BE2C (cell line): Measurements from ENCODE around the gene FXR2.
"Not testable (repeated sequence)": the region's sequence is repeated elsewhere in the genome, so short reads cannot be mapped to it uniquely, and the experiment has no call there.

Source experiments
- DNase-seq: peaks from one replicate; pipeline ENCODE4 v3.0.0-alpha.2; 2020
- H3K27me3 ChIP-seq: fragments of 250-450 bp; sonication (Bioruptor Pico); 2 replicates; pipeline ENCODE4 v1.5.1; 2020; ENCODE audit warnings: mild to moderate bottlenecking
- H3K36me3 ChIP-seq: fragments of 250-450 bp; sonication (Bioruptor Pico); 2 replicates; pipeline ENCODE4 v1.5.1; 2020; ENCODE audit warnings: mild to moderate bottlenecking
- H3K4me1 ChIP-seq: fragments of 250-450 bp; sonication (Bioruptor Pico); 2 replicates; pipeline ENCODE4 v1.5.1; 2020
- H3K4me3 ChIP-seq: 2 replicates; pipeline ENCODE4 v1.5.1; 2011; ENCODE audit warnings: low read depth, low read length
- H3K9me3 ChIP-seq: fragments of 250-450 bp; sonication (Bioruptor Pico); 2 replicates; pipeline ENCODE4 v1.5.1; 2020
- CTCF ChIP-seq: IDR thresholded peaks from 2 replicates; pipeline ENCODE4 v1.5.1; 2012; ENCODE audit warnings: mild to moderate bottlenecking, low read depth, low read length

FXR2 gene

GRCh38 chr17:7651665-7652387, 37.1 kb upstream of the FXR2 start:
- TF ChIP-seq CTCF = no peak
- H3K4me1 ChIP-seq = no peaks in the 10 kb centered on the region
- H3K36me3 ChIP-seq = no peaks in the 10 kb centered on the region
- H3K4me3 ChIP-seq = no peak overlapping the region
- peaks cover 17% of the 10 kb centered on the region for H3K27me3 ChIP-seq
- H3K9me3 ChIP-seq = no peaks in the 10 kb centered on the region
- DNase-seq = no peak

DNA sequence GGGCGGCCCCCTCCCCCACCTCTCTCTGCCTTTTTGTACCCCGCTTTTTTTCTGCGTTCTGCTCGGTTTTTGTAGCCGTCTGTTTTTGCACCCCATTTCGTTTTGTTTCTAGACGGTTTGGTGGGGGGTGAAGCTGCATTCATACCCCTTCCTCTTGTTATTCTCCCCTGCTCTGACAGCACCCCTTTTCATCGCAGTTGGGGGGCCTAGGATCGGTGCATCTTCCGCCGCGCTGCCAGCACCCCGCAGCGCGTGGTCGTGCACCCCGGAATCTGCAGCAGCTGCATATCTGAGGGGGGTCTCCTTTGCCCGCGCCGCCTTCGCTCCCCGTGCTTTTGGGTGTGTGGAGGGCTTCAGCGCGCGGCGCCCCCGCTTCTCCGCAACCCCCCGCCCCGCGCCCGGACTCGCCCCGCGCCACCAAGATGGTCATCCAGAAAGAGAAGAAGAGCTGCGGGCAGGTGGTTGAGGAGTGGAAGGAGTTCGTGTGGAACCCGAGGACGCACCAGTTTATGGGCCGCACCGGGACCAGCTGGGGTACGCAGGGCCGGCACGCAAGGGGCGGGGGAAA, 36.5 kb upstream of the FXR2 start:
- DNase-seq = no peak
- H3K9me3 ChIP-seq = no peaks in the 10 kb centered on the region
- peaks cover 17% of the 10 kb centered on the region for H3K27me3 ChIP-seq
- no peaks in the 10 kb centered on the region for H3K36me3 ChIP-seq
- no peak for TF ChIP-seq CTCF
- H3K4me1 ChIP-seq = no peaks in the 10 kb centered on the region
- peak overlapping the region; percentile 20; the same call in 1 of the 2 replicates for H3K4me3 ChIP-seq

- DNase-seq = peak; percentile 76
- TF ChIP-seq CTCF = no peak
- peaks cover 17% of the 10 kb centered on the region for H3K27me3 ChIP-seq
- no peaks in the 10 kb centered on the region for H3K9me3 ChIP-seq
- H3K36me3 ChIP-seq = no peaks in the 10 kb centered on the region
- H3K4me1 ChIP-seq = no peaks in the 10 kb centered on the region
- H3K4me3 ChIP-seq = peak within 1 kb of the TSS; percentile 40
These were observed 35.9 kb upstream of the FXR2 start, which contains the start of gene ATP1B2 for GRCh38 chr17:7650509-7651096. Gene ATP1B2 (plus strand): TSS chr17:7650926. CDS start chr17:7651519, 593 bp downstream.

- H3K36me3 ChIP-seq = no peaks in the 10 kb centered on the region
- H3K4me3 ChIP-seq = no peak overlapping the region
- H3K9me3 ChIP-seq = no peaks in the 10 kb centered on the region
- no peaks in the 10 kb centered on the region for H3K4me1 ChIP-seq
- H3K27me3 ChIP-seq = peaks cover 11% of the 10 kb centered on the region
- TF ChIP-seq CTCF = no peak
- DNase-seq = no peak
These were observed 32.3 kb upstream of the FXR2 start for GRCh38 chr17:7647018-7647417.

DNA sequence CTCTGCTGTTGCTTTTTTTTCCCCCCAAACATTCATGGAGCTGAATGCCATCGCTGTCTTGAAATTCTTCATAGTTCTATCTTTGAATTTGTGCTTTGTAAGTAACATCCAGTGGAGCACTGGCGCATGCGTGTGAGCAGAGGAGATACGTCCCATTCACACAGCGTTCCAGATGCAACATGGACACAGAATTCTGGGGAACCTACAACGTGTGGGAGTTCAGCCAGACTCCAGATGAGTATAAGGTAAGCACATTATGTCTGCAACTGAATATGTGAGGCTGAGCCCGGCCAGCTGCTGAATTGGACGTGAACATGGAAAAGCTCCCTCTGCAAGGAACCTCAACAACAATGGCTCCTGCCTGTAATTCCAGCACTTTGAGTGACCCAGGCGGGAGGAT, 31.8 kb upstream of the FXR2 start:
- Histone ChIP-seq H3K4me1 (no peaks in the 10 kb centered on the region), H3K36me3 (no peaks in the 10 kb centered on the region), H3K4me3 (no peak overlapping the region), H3K9me3 (no peaks in the 10 kb centered on the region), H3K27me3 (peaks cover 6% of the 10 kb centered on the region)
- no peak for TF ChIP-seq CTCF
- no peak for DNase-seq

DNA sequence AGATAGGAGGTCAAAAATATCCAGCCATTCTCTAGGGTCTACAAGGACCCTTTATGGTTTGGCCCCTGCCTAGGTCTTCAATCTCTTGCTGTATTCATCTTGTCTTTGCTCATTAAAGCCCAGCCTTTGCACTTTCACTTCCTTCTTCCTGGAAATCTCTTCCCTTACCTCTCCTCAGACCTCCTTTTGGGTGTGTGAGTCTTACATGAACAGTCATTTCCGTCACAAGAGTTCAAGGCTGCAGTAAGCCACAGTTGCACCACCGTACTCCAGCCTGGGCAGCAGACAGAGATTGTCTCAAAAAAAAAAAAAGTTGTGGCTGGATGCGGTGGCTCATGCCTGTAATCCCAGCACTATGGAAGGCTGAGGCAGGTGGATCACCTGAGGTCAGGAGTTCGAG, 30.1 kb upstream of the FXR2 start:
- Histone ChIP-seq H3K36me3 (no peaks in the 10 kb centered on the region), H3K4me3 (no peak overlapping the region), H3K9me3 (no peaks in the 10 kb centered on the region), H3K27me3 (no peaks in the 10 kb centered on the region), H3K4me1 (no peaks in the 10 kb centered on the region)
- TF ChIP-seq CTCF = no peak
- DNase-seq = no peak

DNA sequence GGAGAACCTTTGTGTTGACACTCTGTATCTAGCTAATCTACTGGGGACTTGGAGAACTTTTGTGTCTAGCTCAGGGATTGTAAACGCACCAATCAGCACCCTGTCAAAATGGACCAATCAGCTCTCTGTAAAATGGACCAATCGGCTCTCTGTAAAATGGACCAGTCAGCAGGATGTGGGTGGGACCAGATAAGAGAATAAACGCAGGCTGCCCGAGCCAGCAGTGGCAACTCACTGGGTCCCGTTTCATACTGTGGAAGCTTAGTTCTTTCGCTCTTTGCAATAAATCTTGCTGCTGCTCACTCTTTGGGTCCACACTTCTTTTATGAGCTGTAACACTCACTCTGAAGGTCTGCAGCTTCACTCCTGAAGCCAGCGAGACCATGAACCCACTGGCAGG, 26.9 kb upstream of the FXR2 start:
- not testable (repeated sequence) for H3K27me3 ChIP-seq, DNase-seq, H3K4me1 ChIP-seq, H3K4me3 ChIP-seq, H3K9me3 ChIP-seq, H3K36me3 ChIP-seq
